Left kidney (tissue), 8 donors: ENCODE results near the gene PRELID1. TPM values are rescaled to one million over a fixed set of nuclear protein-coding genes. Genes with fewer than 3 reads are reported as not detected.
"Not testable (repeated sequence)": the region's sequence is repeated elsewhere in the genome, so short reads cannot be mapped to it uniquely, and the experiment has no call there.

Source experiments
- DNase-seq: peaks from one replicate; pipeline ENCODE4 v3.0.0-alpha.2; 2013
- long read RNA-seq, 8 donors: transcript quantifications; one replicate each; lab custom pipeline, GENCODE V29; 2026
- polyA plus RNA-seq: library from polyadenylated mRNA; unstranded; fragments of 120-200 nt; gene quantifications from one replicate; pipeline ENCODE4 v1.2.1, GENCODE V29; 2013; ENCODE audit not compliant: insufficient read length

The PRELID1 gene
- polyA plus RNA-seq: 85.3 TPM
- long read RNA-seq, donor 1, transcript PRELID1-201 (5 exons, 1,261 nt): major isoform, 110 of 147 reads
- long read RNA-seq, donor 1, partial matches to known transcripts: 35 of 147 reads
- long read RNA-seq, donor 1, other reads (novel, unspliced or antisense): 0 of 147 reads
- long read RNA-seq, donor 2, transcript PRELID1-201 (5 exons, 1,261 nt): major isoform, 95 of 116 reads
- long read RNA-seq, donor 2, partial matches to known transcripts: 19 of 116 reads
- long read RNA-seq, donor 2, other reads (novel, unspliced or antisense): 0 of 116 reads
- long read RNA-seq, donor 3, transcript PRELID1-201 (5 exons, 1,261 nt): major isoform, 63 of 105 reads
- long read RNA-seq, donor 3, partial matches to known transcripts: 41 of 105 reads
- long read RNA-seq, donor 3, other reads (novel, unspliced or antisense): 0 of 105 reads
- long read RNA-seq, donor 4, transcript PRELID1-201 (5 exons, 1,261 nt): major isoform, 12 of 18 reads
- long read RNA-seq, donor 4, partial matches to known transcripts: 6 of 18 reads
- long read RNA-seq, donor 4, other reads (novel, unspliced or antisense): 0 of 18 reads
- long read RNA-seq, donor 5, transcript PRELID1-201 (5 exons, 1,261 nt): major isoform, 179 of 248 reads
- long read RNA-seq, donor 5, partial matches to known transcripts: 64 of 248 reads
- long read RNA-seq, donor 5, other reads (novel, unspliced or antisense): 0 of 248 reads
- long read RNA-seq, donor 6, transcript PRELID1-201 (5 exons, 1,261 nt): major isoform, 122 of 177 reads
- long read RNA-seq, donor 6, partial matches to known transcripts: 51 of 177 reads
- long read RNA-seq, donor 6, other reads (novel, unspliced or antisense): 0 of 177 reads
- long read RNA-seq, donor 7, transcript PRELID1-201 (5 exons, 1,261 nt): major isoform, 130 of 177 reads
- long read RNA-seq, donor 7, partial matches to known transcripts: 41 of 177 reads
- long read RNA-seq, donor 7, other reads (novel, unspliced or antisense): 5 of 177 reads
- long read RNA-seq, donor 8, transcript PRELID1-201 (5 exons, 1,261 nt): major isoform, 46 of 46 reads
- long read RNA-seq, donor 8, partial matches to known transcripts: 0 of 46 reads
- long read RNA-seq, donor 8, other reads (novel, unspliced or antisense): 0 of 46 reads

- peak; percentile 82 for DNase-seq
These were observed at the start of gene PRELID1, which contains the start of gene RAB24 for GRCh38 chr5:177303121-177303924. Gene PRELID1, plus strand, starts transcription at chr5:177303799. Its CDS starts 187 bp downstream, at chr5:177303986. Gene RAB24, minus strand, starts transcription at chr5:177303719. Its CDS starts 431 bp downstream, at chr5:177303288.

- no peak for DNase-seq
These were observed 47.3 kb upstream of the PRELID1 start for GRCh38 chr5:177256296-177256695.

GRCh38 chr5:177258711-177259110 lies 44.9 kb upstream of the PRELID1 start:
- DNase-seq: not testable (repeated sequence)

GRCh38 chr5:177260961-177261360 lies 42.6 kb upstream of the PRELID1 start:
- no peak for DNase-seq

GRCh38 chr5:177261510-177261909 lies 42.1 kb upstream of the PRELID1 start:
- no peak for DNase-seq

- DNase-seq: no peak
These were observed 39.4 kb upstream of the PRELID1 start for GRCh38 chr5:177264178-177264577.

GRCh38 chr5:177265395-177265794 lies 38.2 kb upstream of the PRELID1 start:
- DNase-seq: no peak

- DNase-seq: no peak
These were observed 34.2 kb upstream of the PRELID1 start for GRCh38 chr5:177269232-177269895.

- DNase-seq: no peak
These were observed 33.6 kb upstream of the PRELID1 start for GRCh38 chr5:177269976-177270375.

GRCh38 chr5:177270653-177271052 lies 32.9 kb upstream of the PRELID1 start:
- DNase-seq: no peak

GRCh38 chr5:177271113-177271512 lies 32.5 kb upstream of the PRELID1 start:
- DNase-seq: no peak

GRCh38 chr5:177275883-177276282 lies 27.7 kb upstream of the PRELID1 start:
- DNase-seq: no peak

- no peak for DNase-seq
These were observed 26.7 kb upstream of the PRELID1 start for GRCh38 chr5:177276886-177277285.

GRCh38 chr5:177288191-177288590 lies 15.4 kb upstream of the PRELID1 start:
- DNase-seq: no peak

GRCh38 chr5:177290816-177291596 lies 12.6 kb upstream of the PRELID1 start:
- DNase-seq: no peak

- DNase-seq: no peak
These were observed 11.9 kb upstream of the PRELID1 start for GRCh38 chr5:177291735-177292134.

GRCh38 chr5:177293819-177294581 lies 9.6 kb upstream of the PRELID1 start:
- DNase-seq: no peak

- DNase-seq: no peak
These were observed 9.0 kb upstream of the PRELID1 start for GRCh38 chr5:177294632-177295031.

GRCh38 chr5:177295924-177296323 lies 7.7 kb upstream of the PRELID1 start:
- DNase-seq: no peak
